LHCN-M2 (cell line): Measurements from ENCODE around the gene PRRT1B. TPM values are rescaled to one million over a fixed set of nuclear protein-coding genes. Genes with fewer than 3 reads are reported as not detected.
A peak's percentile ranks its signal among the peaks of the same experiment; 100 is the strongest.

Experiments
- DNase-seq: peaks from one replicate; pipeline ENCODE4 v3.0.0-alpha.2; 2012; ENCODE audit warnings: low read depth
- total RNA-seq: library from RNA; depleted of rRNA; stranded (reverse); fragments of >200 nt; gene quantifications from 2 replicates; pipeline ENCODE4 v1.2.3, GENCODE V29; 2014

The PRRT1B gene
- total RNA-seq, 1 experiment from 2014 or later: not detected

DNA sequence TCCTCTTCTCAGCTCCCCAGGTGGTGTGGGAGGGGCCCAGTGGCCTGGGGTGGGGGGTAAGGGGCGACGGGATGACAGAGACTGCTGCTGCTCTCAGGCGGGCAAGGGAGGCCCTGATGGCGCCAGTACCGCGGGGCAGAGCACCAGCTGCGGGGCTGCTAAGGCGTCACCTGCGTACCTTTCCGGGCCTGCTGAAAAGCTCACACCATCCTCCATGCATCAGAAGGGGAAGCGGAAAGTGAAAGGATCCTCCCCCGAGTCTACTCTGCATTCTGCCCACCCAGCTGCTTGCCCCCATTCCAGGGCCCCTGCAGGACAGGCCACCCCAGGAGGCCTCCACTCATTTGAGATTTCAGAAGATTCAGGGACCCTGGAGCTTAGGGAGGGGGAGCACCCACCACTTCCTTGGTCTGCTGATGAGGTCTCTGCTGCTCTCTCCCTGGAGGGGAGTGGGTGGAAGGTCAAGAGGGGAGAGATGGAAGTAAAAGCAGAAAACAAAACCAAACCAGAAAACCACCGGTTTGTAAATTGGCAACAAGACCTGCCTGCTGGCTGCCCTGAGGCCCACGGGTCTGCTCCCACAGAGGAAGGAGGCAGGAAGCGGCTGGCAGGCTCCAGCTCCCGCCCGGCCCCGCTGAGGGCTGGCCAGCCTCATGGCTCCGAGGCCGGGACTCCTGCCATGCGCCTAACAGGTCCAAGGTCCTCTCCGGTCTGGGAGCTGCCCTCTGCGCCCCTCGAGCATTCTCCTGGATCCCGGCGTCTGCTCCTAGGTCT lies 33.6 kb downstream of the PRRT1B start:
- no peak for DNase-seq

DNA sequence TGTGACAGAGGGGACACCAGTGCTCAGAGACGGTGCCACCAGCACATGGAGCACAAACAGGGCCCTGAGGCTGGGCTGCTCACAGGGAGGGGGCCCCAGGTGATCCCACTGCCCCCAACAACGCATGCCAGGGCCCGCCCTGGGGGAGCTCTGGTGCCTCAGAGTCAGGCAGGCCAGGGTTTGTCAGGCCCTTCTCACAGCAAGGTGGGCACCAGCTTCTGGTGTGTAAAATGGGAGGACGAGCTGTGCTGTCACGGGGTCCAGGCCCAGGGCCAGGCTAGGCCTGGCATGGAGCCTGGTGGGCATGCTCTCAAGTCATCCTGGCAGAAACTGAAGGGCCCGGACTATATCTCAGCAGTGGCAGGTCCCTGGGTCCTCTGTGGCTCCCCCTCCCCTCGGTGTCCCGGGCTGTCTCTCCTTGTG lies 34.5 kb downstream of the PRRT1B start:
- no peak for DNase-seq

DNA sequence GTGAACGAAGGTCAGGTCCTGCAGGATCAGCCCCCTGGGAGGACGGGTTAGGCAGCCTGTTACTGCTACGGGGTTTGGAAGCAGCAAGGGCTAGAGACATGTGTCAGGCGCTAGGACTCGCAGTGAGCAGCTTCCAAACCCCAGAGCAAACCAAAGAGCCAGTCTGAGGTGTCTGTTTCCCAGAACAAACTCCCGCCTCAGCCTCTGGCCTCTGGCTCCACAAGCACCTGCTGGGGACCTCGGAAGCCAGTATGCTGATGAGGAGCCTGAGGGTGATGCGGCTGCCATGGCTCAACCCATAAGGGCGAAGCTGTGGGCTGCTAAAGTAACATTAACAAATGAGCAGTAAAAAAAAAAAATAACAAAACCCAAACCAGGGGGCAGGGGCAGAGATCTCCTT lies 35.0 kb downstream of the PRRT1B start:
- DNase-seq: no peak

DNA sequence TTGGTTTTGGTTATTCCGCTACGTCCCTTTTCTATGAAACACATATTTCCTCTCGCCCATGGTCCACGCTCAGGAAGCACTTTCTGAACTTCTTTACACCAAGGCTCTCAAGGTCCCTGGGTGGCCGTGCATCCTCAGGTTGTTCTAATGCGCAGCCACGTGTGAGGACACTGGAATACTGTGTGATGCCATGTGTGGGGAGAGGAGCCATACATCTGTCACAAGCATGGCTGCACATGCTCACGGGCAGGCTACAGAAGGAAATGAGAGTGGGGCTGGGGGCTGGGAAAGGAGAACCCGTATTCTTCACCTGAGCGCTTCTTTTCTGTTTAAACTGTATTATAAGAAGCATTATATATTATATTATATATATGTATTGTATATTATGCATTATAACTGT lies 36.7 kb downstream of the PRRT1B start:
- DNase-seq: no peak

DNA sequence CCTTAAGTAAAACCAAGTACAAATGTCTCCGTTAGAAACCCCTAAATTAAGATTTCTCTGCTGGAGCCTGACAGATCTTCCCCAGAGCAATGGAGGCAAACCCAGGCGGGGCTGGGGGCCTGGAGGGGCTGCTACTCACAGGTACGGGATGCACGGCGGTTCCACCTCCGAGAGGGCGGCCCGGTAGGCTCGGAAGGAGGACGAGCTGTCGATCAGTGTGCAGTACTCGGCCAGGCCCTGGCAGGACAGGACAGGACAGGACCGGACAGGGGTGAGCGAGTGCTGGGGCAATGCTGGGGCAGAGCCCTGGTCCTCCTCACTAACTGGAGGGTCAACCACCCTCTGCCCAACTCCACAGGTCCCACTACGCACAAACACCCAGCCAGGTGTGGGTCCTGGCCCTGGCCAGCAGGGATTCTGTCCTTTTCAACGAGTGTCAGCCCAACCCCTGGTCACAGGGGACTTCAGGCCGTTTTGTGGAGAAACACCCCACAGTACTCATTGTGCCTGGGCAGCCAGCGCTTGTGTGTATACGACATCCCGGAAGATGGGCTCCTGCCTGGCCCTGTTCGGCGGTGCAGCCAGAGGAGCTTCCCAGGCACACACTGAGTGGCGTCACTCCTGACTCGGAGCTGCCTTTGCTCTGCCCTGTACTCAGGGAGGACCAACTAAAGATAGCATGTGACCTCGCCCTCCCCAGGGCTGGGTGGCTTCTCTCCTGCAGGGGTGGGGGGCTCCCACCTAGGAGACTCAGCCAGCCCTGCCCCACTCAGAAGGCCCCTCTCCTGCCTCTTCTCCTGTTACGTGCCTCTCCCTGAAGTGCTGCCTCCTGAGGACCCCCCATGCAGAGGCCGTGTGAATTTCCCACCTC lies 37.4 kb downstream of the PRRT1B start:
- DNase-seq: no peak

DNA sequence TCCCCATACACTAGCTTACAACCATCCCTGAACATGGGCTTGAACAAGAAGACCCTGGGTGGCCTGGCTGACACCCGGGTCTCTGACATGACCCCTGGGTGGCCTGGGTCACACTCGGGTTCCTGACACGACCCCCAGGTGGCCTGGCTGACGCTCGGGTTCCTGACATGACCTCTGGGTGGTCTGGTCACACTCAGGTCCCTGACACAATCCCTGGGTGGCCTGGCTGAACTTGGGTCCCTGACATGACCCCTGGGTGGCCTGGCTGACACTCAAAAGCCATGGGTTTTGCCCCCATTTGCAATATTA lies 38.0 kb downstream of the PRRT1B start:
- DNase-seq: no peak

DNA sequence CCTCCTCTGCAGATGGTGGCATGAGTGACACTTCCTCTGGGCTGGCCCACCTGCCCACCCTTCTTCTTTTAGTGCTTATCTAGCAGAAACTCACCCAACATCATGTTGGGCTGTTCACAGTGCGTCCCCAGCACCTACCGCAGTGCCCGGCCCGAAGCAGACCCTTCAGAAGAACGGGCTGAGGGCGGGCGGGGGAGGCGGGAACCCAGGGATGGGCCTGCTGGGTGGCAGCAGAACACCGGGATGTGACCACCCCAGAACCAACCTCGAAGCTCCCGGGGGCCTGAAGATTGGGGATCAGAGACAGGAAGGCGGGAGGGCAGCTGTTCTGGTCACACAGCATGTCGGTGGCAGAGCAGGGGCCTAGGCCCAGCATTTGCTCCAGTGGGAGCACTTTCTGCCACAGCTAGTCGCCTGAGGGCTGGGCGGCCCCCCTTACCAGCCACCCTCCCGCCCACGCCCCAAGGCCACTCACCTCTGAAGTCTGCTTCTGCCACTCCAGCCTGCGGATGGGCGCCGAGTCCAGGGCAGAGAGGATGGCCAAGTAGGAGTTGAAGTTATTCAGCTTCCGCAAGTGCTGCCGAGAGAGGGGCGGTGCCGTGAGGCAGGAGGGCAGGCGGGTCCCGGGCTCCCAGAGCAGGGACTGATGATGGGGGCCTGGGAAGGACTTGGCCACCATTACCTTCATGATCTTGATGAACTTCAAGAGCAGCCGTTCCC lies 38.7 kb downstream of the PRRT1B start:
- no peak for DNase-seq

DNA sequence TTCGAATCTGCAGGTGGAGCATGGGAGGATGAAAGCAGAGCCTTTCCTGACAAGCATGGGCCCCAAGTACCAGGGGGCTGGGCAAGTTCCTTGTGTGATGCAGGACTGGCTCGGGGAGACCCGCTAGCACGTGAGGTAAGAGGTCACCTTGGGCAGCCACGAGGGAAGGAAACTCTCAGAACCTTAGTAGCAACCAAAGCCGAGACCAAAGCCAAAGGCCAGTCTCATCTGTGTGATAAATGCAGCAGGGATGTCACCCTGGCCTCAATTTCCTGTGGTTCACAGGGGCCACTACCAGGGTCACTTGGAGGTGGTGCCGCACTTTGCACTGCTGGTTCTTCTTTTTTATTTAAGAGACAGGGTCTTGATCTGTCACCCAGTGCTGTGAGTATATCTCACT lies 39.5 kb downstream of the PRRT1B start:
- no peak for DNase-seq

DNA sequence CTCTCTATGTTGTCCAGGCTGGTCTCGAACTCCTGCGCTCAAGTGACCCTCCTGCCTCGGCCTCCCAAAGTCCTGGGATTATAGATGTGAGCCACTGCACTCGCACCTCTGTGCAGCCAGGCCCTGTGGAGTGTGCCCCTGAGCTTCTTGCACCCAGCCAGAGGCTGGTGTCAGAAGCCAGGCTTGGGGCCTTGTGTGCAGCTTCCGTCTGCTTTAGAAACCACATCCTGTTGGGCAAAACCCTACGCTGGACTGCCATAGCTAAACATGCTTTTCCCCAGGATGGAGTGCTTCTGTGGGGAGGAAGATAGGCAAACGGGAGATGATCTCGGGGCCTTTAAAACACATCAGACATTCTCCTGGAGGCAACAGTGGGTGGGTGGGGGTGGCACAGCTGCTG lies 40.1 kb downstream of the PRRT1B start:
- no peak for DNase-seq

DNA sequence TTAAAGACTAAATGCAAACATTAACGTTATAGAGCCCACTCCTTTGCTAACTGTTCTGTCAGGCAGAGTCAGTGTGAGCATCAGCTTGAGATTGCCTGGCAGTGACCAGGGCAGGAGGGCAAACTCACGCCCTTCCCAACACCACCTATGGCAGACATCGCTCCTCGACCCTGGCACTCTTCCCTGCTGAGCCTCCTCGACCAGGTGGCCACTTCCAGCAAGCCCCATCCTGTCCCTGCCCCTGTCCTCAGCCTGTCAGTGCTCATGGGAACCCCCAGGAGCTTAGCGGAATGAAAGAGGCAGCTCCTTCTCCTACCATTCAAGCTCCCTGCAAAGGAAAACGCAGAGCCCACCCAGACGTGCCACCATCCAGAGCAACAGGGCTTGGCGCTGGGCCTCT lies 42.0 kb downstream of the PRRT1B start:
- DNase-seq: no peak

DNA sequence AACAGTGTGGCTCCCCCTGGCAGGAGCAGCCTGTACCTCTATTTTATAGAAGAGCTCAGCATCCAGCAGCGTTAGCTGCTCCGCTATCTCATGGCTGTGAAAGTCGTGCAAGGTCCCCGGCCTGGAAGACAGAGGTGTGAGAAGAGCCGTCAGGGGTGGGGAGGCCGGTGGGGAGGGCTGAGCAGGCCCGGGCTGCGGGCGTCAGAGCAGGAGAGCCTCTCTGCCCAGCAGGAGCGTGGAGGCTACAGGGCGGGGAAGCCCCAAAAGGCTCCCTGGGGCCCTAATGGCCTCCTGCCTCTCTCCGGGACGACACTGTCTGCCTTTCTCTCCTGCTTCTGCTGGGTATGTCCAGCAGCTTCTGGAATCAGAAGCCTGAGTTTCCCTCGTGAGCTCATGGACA lies 42.6 kb downstream of the PRRT1B start:
- no peak for DNase-seq

DNA sequence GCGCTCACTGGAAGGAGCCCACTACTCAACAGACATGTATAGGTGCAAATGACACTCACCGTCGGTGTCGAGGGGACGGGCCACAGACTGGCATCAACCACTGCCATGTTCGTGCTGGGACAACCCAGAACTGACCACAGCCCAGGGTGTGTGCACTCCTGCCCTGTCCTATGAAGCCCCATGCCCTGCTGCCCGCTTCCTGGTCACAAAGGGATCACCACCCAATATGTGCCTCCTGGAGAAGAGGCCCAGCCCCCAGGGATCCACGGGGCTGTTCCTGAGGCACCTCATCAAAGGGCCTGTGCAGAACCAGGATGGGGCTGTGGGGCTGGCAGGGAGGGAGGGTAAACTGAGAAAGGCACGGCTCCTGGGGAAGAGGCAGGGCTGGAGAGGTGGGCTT lies 43.1 kb downstream of the PRRT1B start:
- no peak for DNase-seq

DNA sequence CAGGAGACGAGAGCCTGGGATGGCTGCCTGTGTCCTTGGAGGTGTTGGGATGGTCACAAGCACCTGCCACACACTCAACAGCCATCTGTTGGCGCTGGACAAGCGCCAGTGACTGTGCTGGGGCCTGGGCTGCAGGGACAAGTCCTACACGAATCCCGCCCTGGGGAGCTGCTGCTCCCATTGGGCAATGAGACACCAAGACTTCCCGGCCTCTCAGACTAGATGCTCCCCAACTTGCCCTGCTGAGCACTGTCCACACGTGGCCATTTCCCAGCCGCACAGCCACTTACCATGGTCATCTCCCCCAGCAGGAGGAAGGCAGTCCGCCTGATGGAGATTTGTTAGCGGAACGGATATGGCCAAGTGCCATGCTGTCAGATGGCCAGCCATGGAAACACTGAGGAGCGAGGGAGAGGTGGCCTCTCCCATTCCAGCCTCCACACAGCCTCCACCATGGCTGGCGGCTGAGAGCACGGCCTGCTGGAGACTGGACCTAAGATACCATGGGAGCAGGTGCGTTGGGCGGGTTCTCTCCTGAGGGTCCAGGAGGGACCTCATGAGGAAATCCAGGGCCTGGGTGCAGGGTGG lies 43.9 kb downstream of the PRRT1B start:
- no peak for DNase-seq

DNA sequence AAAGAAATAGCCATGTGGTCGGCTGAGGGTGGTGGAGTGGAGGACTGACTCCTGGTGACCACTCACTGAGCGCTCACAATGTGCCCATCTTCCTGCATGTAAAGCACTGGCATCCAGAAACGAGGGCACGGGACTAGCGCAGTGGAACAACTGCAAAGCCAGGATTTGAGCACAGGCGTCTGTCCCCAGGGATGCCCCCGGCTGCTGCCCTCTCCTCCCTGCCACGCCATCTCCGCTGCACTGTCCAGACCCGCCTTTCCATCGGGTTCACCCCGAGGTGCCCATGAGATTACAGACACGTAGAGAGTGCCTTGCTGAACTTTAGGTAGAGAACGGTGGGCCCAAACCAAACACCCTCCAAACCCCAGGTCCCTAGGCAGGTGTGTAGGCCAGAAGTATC lies 44.7 kb downstream of the PRRT1B start:
- DNase-seq: no peak

DNA sequence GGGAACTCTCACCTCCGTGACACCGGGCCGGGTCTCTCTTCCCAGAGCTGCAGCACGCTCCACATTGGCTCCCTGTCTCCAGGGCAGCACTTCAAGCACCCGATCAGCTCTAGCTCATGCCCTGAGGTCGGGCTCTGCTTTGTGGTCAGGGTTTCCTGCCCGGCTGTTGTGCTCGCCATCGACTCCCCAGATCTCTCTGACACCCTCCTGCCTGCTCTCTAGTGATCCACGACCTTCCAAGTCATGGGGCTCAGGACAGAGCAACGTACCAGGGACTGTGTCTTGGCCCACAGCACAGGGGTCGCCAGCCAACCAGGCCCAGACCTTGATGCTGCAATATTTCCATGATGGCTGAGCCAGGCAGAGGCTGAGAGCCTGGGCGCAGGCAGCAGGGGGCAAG lies 45.1 kb downstream of the PRRT1B start:
- DNase-seq: no peak

DNA sequence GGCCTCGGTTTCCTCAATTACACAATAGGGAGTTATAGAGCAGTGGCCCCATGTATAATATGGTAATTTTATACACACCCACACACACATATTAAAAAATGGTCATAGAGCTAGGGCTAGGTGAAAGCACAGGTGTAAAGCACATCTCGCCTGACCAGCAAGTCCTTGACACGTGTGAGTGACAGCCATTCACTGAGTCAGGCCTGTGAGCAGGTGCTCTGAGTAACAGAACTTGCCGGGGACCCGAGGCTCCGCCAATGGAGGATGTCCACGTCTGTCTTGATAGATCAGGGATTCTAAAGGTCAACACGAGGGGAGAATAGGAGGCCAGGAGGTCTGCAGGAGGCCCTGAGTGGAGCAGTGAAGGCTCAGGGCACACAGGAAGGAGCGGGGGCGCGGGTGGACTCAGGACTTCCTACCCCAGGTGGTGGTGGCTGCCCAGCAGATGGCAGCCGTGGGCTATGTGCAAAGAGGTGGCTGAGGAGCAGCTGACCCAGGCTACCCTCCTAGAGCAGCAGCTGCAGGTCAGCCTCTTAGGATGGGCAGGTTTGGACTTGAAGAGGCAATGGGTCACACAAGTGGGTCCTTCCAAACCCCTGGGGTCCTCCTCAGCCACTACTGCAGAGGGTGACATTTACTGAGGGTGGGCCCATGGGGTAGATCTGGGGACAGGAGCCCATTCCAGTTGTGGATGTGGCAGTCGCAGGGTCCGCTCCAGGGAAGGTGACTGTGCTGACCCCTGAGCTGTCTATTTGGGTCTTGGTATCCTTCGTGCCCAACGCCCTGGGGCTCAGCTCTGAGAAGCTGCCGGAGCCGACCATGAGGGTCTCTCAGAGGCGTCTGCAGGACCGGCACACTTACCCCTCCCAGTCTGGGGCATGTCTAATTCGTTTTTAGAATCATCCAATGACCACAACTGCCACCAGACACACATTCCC lies 45.9 kb downstream of the PRRT1B start:
- DNase-seq: peak; percentile 78

DNA sequence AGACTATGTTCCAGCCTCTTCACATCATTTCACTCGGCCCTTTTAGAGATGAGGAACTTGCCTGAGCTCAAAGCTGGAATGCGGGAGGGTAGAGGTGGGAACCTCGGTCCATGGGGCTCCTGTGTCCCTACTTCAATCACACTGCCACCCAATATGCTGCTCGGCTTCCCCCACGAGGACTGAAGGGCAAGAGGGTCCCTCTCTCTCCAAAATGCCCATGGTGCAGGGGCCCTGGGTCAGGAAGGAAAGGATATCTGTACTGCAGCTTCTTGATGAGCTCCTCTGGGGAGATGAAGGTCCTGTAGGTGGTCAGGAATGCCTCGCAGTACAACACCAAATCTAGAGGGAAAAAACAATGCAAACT lies 46.5 kb downstream of the PRRT1B start:
- no peak for DNase-seq

DNA sequence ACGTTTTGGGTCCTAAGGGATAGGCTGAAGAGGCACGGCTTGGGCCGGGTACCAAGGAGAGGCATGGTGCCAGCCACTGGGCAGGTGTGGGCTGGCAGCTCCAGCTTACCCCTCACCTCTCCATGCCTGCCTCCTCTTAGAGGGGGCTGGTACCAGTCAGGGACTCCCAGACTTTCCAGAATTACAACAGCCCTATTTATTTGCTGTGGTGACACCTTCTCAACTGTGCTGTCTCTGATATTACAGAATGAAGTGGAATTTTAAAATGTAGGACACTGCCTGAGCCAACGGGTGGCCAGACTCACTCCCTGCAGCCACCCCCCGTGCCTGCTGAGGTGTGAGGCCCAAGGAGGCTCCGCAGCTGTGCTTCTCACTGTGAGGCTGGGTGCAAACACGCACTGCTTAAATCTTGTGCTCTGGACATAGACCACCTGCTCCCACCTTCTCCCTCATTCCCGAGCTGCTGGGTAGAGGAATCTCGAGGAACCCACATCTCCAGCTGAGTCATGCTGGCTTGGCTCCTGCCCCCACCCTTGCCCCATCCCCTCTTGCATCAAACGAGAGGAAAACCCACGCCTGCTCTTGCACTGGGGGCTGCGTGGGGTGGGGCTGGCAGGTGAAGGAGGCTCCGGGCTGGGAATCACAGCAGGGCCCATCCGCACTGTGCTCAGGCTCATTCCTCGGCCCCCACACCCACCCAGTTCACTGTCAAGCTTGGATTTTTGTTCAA lies 47.9 kb downstream of the PRRT1B start:
- DNase-seq: peak; percentile 17

DNA sequence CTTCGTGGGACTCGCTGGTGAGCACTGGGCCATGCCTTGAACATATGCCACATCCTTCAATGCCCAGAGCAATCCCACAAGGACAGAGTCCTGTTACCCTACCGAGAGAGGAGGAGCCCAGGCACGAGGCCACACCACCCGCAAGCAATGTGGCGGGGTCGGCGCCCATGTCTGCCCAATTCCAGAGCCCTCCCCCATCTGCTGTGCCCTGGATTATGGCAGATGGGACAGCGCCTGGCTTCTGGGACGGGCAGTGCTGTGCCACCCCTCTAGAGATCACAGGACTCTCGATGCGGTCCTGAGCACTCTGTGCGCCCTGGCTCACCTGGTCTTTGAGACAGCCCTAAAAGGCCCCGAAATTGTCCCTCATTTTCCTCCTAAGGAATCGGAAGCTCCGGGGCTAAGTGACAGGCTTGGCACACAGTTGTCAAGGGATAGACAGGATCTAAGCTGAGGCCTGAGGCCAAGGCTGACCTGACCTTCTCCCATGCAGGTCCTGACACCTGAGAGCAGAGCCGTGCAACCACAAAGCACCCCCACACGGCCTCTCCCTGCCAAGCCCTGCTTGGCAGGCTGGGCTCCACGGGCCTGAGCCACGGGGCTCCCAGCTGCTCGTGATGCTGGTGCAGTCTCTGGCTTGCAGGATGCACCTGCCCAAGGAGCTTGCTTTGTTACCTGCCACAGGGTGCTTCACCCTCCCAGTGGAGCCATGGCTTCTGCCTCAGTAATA lies 48.8 kb downstream of the PRRT1B start:
- DNase-seq: no peak
